Sigmoid colon (tissue), 7 donors: ENCODE data around the gene TEX44. TPM values are rescaled to one million over a fixed set of nuclear protein-coding genes. Genes with fewer than 3 reads are reported as not detected.

ENCODE experiments used
- DNase-seq: peaks from one replicate; pipeline ENCODE4 v3.0.0-alpha.2; 2019
- H3K27ac ChIP-seq, 4 donors: fragments of 200-600 bp; sonication (generic); one replicate each; pipeline ENCODE4 v1.5.1; 2016 to 2019; ENCODE audit warnings: mild to moderate bottlenecking in 1 of 4
- H3K27me3 ChIP-seq, 3 donors: fragments of 200-600 bp; sonication (generic); one replicate each; pipeline ENCODE4 v1.5.1; 2019; ENCODE audit warnings: mild to moderate bottlenecking in 1 of 3
- H3K36me3 ChIP-seq, 4 donors: fragments of 200-600 bp; sonication (generic); one replicate each; pipeline ENCODE4 v1.5.1; 2016 to 2019
- H3K4me1 ChIP-seq, 4 donors: fragments of 200-600 bp; sonication (generic); one replicate each; pipeline ENCODE4 v1.5.1; 2017 to 2019
- H3K4me3 ChIP-seq, 4 donors: fragments of 200-600 bp; sonication (generic); one replicate each; pipeline ENCODE4 v1.5.1; 2017 to 2019; ENCODE audit warnings: mild to moderate bottlenecking in 2 of 4, moderate library complexity in 1 of 4
- H3K9me3 ChIP-seq, 4 donors: fragments of 200-600 bp in 3 of 4; sonication (generic) in 3 of 4; one replicate each; pipeline versions ENCODE4 v1.5.1 to v1.6.1; 2013 to 2019
- EP300 ChIP-seq, 4 donors: sonication (generic); formaldehyde crosslinking; IDR thresholded peaks; one replicate each; pipeline ENCODE4 v1.6.1; 2017; ENCODE audit warnings: antibody characterized with exemption in 4 of 4
- POLR2A ChIP-seq, 2 donors: fragments of 450-650 bp; IDR thresholded peaks; one replicate each; pipeline ENCODE4 v1.6.1; 2016; ENCODE audit warnings: antibody characterized with exemption in 2 of 2, mild to moderate bottlenecking in 2 of 2, moderate library complexity in 2 of 2
- POLR2AphosphoS5 ChIP-seq, 4 donors: sonication (generic); formaldehyde crosslinking; IDR thresholded peaks; one replicate each; pipeline ENCODE4 v1.6.1; 2017; ENCODE audit warnings: antibody characterized with exemption in 4 of 4
- WGBS, 2 donors: extraction: QIAGEN DNeasy Blood & Tissue Kit; methylation state at CpG; one replicate each; pipeline ENCODE4 v1.1.7; 2013; 5-methylcytosine and 5-hydroxymethylcytosine counted together
- intact Hi-C: fragments of 100-400 bp; cut with DNase I; formaldehyde crosslinking; loops from one replicate; pipeline ENCODE4 v1.15.1; 2023
- polyA plus RNA-seq, 3 donors: library from polyadenylated mRNA; stranded (reverse); fragments of 200-250 nt; gene quantifications; one replicate each; pipeline ENCODE4 v1.2.3, GENCODE V29; 2013
- total RNA-seq, 4 donors: library from RNA; depleted of rRNA; stranded (reverse); fragments of >200 nt; gene quantifications; one replicate each; pipeline ENCODE4 v1.1.0, GENCODE V29; 2016
- TF ChIP-seq, protein P1 (sequence below), 4 experiments: fragments of 450-650 bp in 3 of 4; fragments of 200-600 bp in 1 of 4; IDR thresholded peaks; one replicate each; pipeline ENCODE4 v1.5.1; 2016 to 2019; ENCODE audit warnings: antibody characterized with exemption in 4 of 4, mild to moderate bottlenecking in 3 of 4, moderate library complexity in 2 of 4
- donor health status: healthy with polysubstance abuse.
- donor health status: Bipolar disorder and iron deficiency.
- donor health status: healthy.

TEX44 gene
- total and polyA plus RNA-seq, 7 donors = not detected

GRCh38 chr2:231614559-231615057 is 21.9 kb downstream of the TEX44 start:
- H3K36me3 ChIP-seq = no peaks in the 10 kb centered on the region
- peaks cover 0 to 59% (median 55%) of the 10 kb centered on the region in 4 donors for H3K4me1 ChIP-seq
- TF ChIP-seq, protein P1, sequence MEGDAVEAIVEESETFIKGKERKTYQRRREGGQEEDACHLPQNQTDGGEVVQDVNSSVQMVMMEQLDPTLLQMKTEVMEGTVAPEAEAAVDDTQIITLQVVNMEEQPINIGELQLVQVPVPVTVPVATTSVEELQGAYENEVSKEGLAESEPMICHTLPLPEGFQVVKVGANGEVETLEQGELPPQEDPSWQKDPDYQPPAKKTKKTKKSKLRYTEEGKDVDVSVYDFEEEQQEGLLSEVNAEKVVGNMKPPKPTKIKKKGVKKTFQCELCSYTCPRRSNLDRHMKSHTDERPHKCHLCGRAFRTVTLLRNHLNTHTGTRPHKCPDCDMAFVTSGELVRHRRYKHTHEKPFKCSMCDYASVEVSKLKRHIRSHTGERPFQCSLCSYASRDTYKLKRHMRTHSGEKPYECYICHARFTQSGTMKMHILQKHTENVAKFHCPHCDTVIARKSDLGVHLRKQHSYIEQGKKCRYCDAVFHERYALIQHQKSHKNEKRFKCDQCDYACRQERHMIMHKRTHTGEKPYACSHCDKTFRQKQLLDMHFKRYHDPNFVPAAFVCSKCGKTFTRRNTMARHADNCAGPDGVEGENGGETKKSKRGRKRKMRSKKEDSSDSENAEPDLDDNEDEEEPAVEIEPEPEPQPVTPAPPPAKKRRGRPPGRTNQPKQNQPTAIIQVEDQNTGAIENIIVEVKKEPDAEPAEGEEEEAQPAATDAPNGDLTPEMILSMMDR (IDR thresholded peaks at IDR 0.05) = no peak
- TF ChIP-seq POLR2AphosphoS5 (IDR thresholded peaks at IDR 0.05) (peak; percentile 51 to 82 (median 80)), POLR2A (IDR thresholded peaks at IDR 0.05) (peak; percentile 51 to 54), EP300 (IDR thresholded peaks at IDR 0.05) (peak in 1 of 4 donors; percentile 21)
- peak overlapping the region; percentile 97 to 98 (median 98) for H3K27ac ChIP-seq
- H3K9me3 ChIP-seq = no peaks in the 10 kb centered on the region
- H3K27me3 ChIP-seq = no peaks in the 10 kb centered on the region
- H3K4me3 ChIP-seq = peak overlapping the region; percentile 37 to 51 (median 47)
- 2 to 11% methylated on average over 46 of the region's 46 CpGs for WGBS, 2 donors
- intact Hi-C loops = loop anchor here (1.0 to 5.0 kb wide), 2 partner anchors 28 to 168 kb away; partner anchors contain the start of gene PDE6D
- DNase-seq = no peak

GRCh38 chr2:231615058-231615671 is 22.5 kb downstream of the TEX44 start:
- H3K9me3 ChIP-seq = no peaks in the 10 kb centered on the region
- TF ChIP-seq EP300 (IDR thresholded peaks at IDR 0.05) (no peak), POLR2A (IDR thresholded peaks at IDR 0.05) (no peak), POLR2AphosphoS5 (IDR thresholded peaks at IDR 0.05) (no peak)
- TF ChIP-seq, protein P1 (IDR thresholded peaks at IDR 0.05) = no peak
- WGBS, 2 donors = 49 to 83% methylated on average over 31 of the region's 31 CpGs
- peaks cover 0 to 59% (median 55%) of the 10 kb centered on the region in 4 donors for H3K4me1 ChIP-seq
- peak overlapping the region; percentile 97 to 98 (median 98) for H3K27ac ChIP-seq
- no peaks in the 10 kb centered on the region for H3K27me3 ChIP-seq
- peak; percentile 74 for DNase-seq
- peak overlapping the region; percentile 37 to 51 (median 47) for H3K4me3 ChIP-seq
- intact Hi-C loops = no loop called here
- H3K36me3 ChIP-seq = no peaks in the 10 kb centered on the region

DNA sequence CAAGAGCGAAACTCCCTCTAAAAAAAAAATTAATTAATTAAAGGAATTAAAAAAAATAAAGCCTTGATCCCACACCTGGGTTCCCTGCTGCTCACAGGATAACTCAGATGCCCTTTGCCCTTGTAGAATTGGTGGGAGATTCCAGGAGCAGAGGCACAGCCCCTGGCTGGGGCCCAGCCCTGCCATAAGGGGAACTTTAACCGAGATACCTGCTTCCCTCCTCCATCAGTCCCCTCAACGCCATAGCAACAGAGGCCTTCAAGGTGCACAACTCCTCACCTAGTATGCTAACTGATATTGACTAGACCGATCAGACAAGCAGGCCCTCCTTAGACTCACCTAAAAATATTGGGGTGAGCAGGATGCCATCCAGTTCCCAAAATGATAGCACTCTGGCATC is 23.6 kb downstream of the TEX44 start:
- H3K9me3 ChIP-seq = no peaks in the 10 kb centered on the region
- peaks cover 0 to 63% (median 59%) of the 10 kb centered on the region in 4 donors for H3K4me1 ChIP-seq
- no peaks in the 10 kb centered on the region for H3K27me3 ChIP-seq
- H3K4me3 ChIP-seq = no peak overlapping the region
- H3K27ac ChIP-seq = peak overlapping the region; percentile 28 to 98 (median 98)
- DNase-seq = no peak
- WGBS, 2 donors = 48 to 70% methylated on average over 4 of the region's 4 CpGs
- TF ChIP-seq EP300 (IDR thresholded peaks at IDR 0.05) (no peak), POLR2AphosphoS5 (IDR thresholded peaks at IDR 0.05) (no peak), POLR2A (IDR thresholded peaks at IDR 0.05) (no peak)
- TF ChIP-seq, protein P1 (IDR thresholded peaks at IDR 0.05) = no peak
- H3K36me3 ChIP-seq = no peaks in the 10 kb centered on the region
- intact Hi-C loops = no loop called here

GRCh38 chr2:231617059-231617926 is 24.6 kb downstream of the TEX44 start:
- H3K9me3 ChIP-seq = no peaks in the 10 kb centered on the region
- H3K36me3 ChIP-seq = no peaks in the 10 kb centered on the region
- WGBS, 2 donors = 40 to 57% methylated on average over 13 of the region's 13 CpGs
- no peaks in the 10 kb centered on the region for H3K27me3 ChIP-seq
- no peak for TF ChIP-seq POLR2AphosphoS5 (IDR thresholded peaks at IDR 0.05)
- TF ChIP-seq EP300 (IDR thresholded peaks at IDR 0.05) = no peak
- TF ChIP-seq, protein P1 (IDR thresholded peaks at IDR 0.05) = no peak
- no peak for TF ChIP-seq POLR2A (IDR thresholded peaks at IDR 0.05)
- H3K27ac ChIP-seq = peak overlapping the region; percentile 28 to 98 (median 98)
- no peak overlapping the region for H3K4me3 ChIP-seq
- H3K4me1 ChIP-seq = peaks cover 0 to 62% (median 59%) of the 10 kb centered on the region in 4 donors
- no peak for DNase-seq
- intact Hi-C loops = no loop called here
